ENCODE results near the gene TRAK2.
A peak's percentile ranks its signal among the peaks of the same experiment; 100 is the strongest.
"Not testable (repeated sequence)": the region's sequence is repeated elsewhere in the genome, so short reads cannot be mapped to it uniquely, and the experiment has no call there.

Gene TRAK2

GRCh38 chr2:201450954-201451291 lies 335 bp downstream of the TRAK2 start:
- DNase-seq = peak; percentile 39

DNA sequence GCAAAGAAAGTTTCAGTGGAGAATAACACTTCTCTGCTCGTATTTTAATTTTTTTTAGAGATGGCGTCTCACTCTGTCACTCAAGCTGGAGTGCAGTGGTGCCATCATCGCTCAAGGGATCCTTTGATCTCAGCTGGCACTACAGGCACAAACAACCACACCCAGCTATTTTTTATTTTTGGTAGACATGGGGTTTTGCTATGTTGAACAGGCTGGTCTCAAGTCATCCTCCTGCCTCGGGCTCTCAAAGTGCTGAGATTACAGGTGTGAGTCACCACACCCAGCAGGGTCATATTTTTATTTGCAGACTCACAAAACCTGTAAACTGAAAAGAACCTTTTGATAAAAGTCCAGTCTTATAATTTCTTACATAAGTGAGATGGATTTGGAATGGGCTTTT lies 2.6 kb downstream of the TRAK2 start:
- no peak for DNase-seq

DNA sequence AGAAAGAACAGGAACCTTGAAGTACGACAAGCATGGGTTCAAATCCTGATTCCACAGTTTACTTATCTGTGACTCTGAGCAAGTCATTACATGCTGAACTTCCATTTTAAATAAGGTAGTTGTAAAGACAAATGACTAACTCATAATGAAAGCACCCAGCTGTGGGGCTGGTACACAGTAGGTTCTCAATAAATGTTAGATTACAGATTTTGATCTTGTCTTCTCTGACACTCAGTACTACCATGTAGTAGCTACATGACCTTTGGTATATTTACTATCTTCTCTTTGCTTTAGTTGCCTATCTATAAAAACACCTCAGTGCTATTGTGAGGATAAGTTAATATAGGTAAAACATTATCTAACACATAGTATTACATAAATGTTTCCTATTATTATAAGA lies 3.2 kb downstream of the TRAK2 start:
- no peak for DNase-seq

- DNase-seq = no peak
Observed at GRCh38 chr2:201447086-201447485, 4.2 kb downstream of the TRAK2 start.

DNA sequence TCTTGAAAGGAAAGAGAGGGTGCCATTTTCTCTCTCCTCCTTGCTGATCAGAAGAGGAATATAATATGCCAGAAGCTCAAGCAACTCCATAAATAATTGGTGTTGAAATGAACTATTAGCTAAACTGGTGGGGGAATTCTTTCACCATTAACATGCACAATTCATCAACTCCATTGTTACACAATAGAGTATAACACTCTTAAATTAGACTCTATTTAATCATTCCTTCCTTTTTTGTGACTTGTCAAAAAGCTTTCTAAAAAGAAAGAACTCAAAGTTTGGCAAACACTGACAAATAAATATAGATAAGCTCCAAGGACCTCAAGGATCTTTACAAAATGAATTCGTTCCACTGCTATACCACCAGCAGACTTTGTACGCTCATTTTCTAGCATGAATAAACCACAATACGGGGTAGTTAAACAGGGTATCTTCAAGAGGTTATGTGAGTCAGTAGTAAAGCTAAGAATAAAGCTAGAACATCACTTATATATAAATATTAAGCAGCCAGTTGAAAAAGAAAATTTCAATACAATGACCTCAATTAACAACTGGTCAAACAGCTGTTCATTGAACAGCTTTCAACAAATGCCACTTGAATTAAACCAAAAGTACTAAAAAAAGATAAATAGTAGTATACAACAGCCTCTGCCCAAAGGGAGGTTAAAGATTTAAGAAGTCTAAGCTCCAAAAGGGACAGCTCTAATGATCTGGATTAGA lies 6.4 kb downstream of the TRAK2 start:
- no peak for DNase-seq

- no peak for DNase-seq
Observed at GRCh38 chr2:201441409-201441808, 9.8 kb downstream of the TRAK2 start.

- DNase-seq = no peak
Observed at GRCh38 chr2:201440182-201440581, 11.1 kb downstream of the TRAK2 start.

GRCh38 chr2:201439336-201439922 lies 11.8 kb downstream of the TRAK2 start:
- DNase-seq = not testable (repeated sequence)

DNA sequence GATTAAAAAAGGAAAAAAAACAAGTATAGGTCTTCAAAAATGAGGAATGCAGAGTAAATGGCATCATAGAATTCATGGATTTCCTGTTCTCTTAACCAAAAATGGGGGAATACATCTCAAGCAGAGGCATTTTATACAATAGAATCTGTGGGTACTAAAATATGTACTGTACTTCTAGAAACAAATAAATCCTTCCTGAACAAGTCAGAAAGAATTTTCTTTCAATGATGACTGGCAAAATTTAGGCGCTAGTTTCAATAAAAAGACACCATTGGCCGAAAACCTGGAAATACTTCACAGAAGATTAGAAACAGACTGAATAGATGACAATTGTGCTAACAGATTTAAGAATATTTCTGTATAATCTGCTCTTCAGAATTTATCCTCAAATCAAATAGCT lies 15.1 kb downstream of the TRAK2 start:
- DNase-seq = no peak

GRCh38 chr2:201433394-201433995 lies 17.8 kb downstream of the TRAK2 start:
- DNase-seq = no peak

- DNase-seq = no peak
Observed at GRCh38 chr2:201432621-201433393, 18.5 kb downstream of the TRAK2 start.

DNA sequence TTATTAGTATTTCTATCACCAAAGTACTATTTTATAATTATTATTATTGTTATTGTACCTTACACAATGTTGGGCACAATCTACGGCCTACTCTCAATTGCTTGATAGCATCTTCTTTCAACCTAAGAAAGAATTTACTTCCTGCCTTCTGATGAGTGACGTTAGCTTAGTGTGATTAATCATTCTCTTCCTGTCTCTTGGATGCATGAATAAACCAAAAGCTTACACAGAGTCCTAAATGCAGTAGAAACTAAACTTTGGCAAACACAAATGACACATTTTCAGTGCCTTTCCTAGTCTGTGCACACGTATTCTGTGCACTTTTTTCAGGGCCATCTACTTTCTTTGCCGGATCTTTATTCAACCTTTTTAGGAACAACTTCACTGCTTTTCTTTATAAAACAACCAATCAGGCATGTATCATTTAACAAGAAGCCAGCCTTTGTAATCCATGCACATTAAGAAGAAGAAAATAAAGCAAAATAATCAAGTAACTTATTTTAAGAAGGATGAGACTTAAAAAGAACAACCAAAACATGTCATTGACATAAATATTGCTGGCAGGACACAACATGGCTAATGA lies 19.1 kb downstream of the TRAK2 start:
- no peak for DNase-seq

- DNase-seq = no peak
Observed at GRCh38 chr2:201430839-201431238, 20.4 kb downstream of the TRAK2 start.

DNA sequence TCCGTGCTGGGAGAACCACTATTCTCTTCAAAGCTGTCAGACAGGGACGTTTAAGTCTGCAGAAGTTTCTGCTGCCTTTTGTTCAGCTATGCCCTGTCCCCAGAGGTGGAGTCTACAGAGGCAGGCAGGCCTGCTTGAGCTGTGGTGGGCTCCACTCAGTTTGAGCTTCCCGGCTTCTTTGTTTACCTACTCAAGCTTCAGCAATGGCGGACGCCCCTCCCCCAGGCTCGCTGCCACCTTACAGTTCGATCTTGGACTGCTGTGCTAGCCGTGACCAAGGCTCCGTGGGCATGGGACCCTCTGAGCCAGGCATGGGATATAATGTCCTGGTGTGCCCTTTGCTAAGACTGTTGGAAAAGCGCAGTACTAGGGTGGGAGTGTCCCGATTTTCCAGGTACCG lies 20.9 kb downstream of the TRAK2 start:
- DNase-seq = not testable (repeated sequence)

GRCh38 chr2:201429835-201430234 lies 21.4 kb downstream of the TRAK2 start:
- DNase-seq = not testable (repeated sequence)

DNA sequence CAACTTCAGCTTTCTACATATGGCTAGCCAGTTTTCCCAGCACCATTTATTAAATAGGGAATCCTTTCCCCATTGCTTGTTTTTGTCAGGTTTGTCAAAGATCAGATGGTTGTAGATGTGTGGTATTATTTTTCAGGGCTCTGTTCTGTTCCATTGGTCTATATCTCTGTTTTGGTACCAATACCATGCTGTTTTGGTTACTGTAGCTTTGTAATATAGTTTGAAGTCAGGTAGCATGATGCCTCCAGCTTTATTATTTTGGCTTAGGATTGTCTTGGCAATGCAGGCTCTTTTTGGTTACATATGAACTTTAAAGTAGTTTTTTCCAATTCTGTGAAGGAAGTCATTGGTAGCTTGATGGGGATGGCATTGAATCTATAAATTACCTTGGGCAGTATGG lies 22.9 kb downstream of the TRAK2 start:
- not testable (repeated sequence) for DNase-seq

DNA sequence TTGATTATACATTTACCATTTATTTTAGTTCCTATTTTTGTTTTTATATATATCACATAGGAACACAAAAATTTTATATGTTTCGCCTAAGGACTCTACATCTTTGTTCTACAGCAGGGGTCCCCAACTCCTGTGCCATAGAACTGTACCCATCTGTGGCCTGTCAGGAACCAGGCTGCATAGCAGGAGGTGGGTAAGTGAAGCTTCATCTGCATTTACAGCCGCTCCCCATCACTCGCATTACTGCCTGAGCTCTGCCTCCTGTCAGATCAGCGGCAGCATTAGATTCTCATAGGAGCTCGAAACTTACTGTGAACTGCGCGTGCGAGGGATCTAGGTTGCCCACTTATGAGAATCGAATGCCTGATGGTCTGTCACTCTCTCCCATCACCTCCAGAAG lies 25.3 kb downstream of the TRAK2 start:
- no peak for DNase-seq

DNA sequence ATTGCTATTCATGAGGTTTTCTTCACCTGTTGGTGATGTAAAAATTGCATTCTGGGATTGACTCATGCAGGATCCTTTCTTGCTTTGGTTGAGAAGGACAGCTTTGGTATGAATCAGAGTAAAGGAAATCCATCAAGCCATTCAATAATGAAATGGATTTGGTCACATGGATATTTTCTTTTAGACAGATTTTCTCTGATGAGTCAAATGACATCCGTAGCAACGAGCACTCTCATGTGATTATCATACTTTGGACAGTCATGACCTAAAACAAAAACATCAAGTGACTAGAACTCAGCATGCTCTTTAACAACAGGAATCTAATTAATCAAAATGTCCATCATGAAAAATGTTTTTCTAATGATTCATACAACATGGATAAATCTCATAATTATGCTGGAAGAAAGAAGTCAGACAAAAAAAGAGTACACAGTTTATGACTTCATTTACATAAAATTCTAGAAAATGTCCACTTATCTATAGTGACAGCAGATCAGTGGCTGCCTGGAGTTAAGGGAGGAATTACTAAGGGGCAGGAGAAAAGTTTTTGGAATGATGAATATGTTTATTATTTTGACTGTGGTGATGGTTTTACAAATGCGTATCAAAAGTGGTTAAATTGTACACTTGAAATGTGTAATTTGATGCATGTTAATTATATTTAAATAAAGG lies 30.7 kb downstream of the TRAK2 start:
- no peak for DNase-seq

DNA sequence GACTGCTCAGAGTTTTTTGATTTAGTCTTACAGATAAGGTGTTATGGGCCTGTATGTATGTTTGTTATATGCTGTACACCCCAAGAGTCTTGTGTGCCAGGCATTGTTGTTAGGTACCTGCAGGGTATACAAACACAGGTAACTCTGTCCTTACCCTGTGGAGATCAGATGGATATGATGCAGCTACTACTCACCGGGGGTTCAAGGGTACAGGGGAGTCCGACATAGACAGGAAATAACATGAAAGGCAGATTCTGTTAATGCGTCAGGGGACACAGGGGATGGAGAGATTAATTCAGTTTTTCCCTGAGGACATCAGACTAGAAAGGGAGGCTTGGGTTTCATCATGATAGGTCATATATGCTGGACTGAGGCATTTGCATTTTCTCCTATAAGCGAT lies 31.3 kb downstream of the TRAK2 start:
- no peak for DNase-seq

- DNase-seq = no peak
Observed at GRCh38 chr2:201419057-201419635, 32.1 kb downstream of the TRAK2 start.

DNA sequence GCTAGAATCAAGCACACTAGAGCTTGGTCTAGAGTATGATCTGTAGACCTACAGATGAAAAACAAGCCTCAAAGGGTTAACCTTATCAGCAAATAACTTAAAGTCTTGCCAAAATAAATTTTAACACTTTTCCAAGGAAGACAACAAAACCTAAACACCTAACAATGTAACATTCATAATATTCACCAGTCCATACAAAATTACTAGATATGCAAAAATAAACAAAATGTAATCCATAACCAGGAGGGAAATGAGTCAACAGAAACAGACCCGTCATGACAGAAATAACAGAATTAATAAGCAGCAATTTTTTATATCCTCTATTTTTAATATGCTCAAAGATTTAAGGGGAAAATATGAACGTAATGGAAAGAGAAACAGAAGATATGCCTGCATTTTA lies 36.1 kb downstream of the TRAK2 start:
- DNase-seq = no peak

All from NCI-H146 (cell line).